ENCODE data around the gene HAUS8. TPM values are rescaled to one million over a fixed set of nuclear protein-coding genes. Genes with fewer than 3 reads are reported as not detected.

Gene HAUS8
- total and polyA plus RNA-seq, 2 of the 13 experiments (the other 11 are each of a cell fraction or from before 2014, with no cell fraction given) = 7.8 to 17.5 TPM

DNA sequence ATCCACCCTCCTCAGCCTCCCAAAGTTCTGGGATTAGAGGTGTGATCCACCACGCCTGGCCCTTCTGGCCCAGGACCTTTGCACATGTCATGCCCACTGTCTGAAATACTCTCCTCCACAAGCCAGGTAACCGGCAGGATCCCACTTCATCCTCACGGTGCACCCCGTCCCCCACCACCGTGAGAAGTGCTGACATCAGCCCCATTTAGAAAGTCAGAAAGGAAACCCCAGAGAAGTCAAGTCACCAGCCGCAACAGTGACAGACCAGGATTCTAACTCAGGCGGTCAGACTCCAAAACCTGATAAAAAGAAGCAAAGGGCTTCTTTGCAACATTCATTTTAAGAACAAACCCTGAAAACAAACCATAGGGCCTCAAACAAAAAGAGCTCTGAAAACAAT is 52.5 kb downstream of the HAUS8 start:
- ChIA-PET POLR2A (no interaction called here), CTCF (ENCODE audit: low intra/inter-chr PET ratio, low total read pairs) (no interaction called here)
- intact Hi-C loops (cut with micrococcal nuclease; ENCODE audit: unreplicated experiment) = no loop called here
- H3K27me3 ChIP-seq (ENCODE audit: control insufficient read depth in 1 of 2, insufficient read depth in 2 of 2, low read length in 2 of 2) = peaks cover 2 to 28% of the 10 kb centered on the region in 2 experiments; a peak in 4 of 5 replicates
- in situ Hi-C loops (cut with HindIII; ENCODE audit: extremely low pct_ligation_motif_present, low pct_unique_long_range_greater_than_20kb) = no loop called here
- no peaks in the 10 kb centered on the region for H3K79me2 ChIP-seq (ENCODE audit: insufficient read depth, low read length)
- no peaks in the 10 kb centered on the region for H3K4me1 ChIP-seq (ENCODE audit: insufficient read depth, low read length)
- no peaks in the 10 kb centered on the region for H3K36me3 ChIP-seq (replicated peaks in 1 of 2; ENCODE audit: control insufficient read depth in 1 of 2, insufficient read depth in 2 of 2, low read length in 2 of 2)
- H3K4me2 ChIP-seq (ENCODE audit: low read depth, low read length) = no peak overlapping the region
- TF ChIP-seq MTF2 (CRISPR knock-in tag; IDR thresholded peaks at IDR 0.05; ENCODE audit: borderline replicate concordance) = no peak
- peak; percentile 4 to 52; a peak in 2 of 4 replicates for TF ChIP-seq MAFK (conservative IDR thresholded peaks at IDR 0.05 in 1 of 2, IDR thresholded peaks at IDR 0.05 in 1 of 2; ENCODE audit: low read length in 2 of 2)
- no peak for TF ChIP-seq ZNF572 (CRISPR knock-in tag; IDR thresholded peaks at IDR 0.05)
- 0 out of 2 replicates have a peak, but pooled peaks have one; percentile 10 for TF ChIP-seq MAFF (IDR thresholded peaks at IDR 0.05; ENCODE audit: low read depth, low read length)
- TF ChIP-seq, protein P1, sequence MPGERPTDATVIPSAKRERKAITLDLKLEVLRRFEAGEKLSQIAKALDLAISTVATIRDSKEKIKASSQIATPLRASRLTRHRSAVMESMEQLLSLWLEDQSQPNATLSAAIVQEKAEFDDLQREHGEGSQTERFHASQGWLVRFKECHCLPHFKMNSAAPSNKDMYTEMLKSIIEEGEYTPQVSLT (CRISPR knock-in tag; IDR thresholded peaks at IDR 0.05; ENCODE audit: borderline replicate concordance, low read depth) = no peak
- FAIRE-seq = no peak
- H3K4me3 ChIP-seq (replicated peaks in 1 of 3; ENCODE audit: insufficient read depth in 1 of 3, low read depth in 2 of 3, low read length in 3 of 3) = no peak overlapping the region
- H4K20me1 ChIP-seq (ENCODE audit: insufficient read depth, low read length) = no peaks in the 10 kb centered on the region
- H3K27ac ChIP-seq (ENCODE audit: extremely low read length, insufficient read depth, low read length) = no peak overlapping the region
- DNase-seq (ENCODE audit: low spot score) = no peak
- WGBS (ENCODE audit: low lambda C conversion rate) = 36% methylated on average over 6 of the region's 7 CpGs
- BruUV-seq (replicated peaks) = no TSS peak
- no peak for ATAC-seq
- no peak overlapping the region for H2AFZ ChIP-seq (ENCODE audit: low read length)
- no peak overlapping the region for H3K9ac ChIP-seq (ENCODE audit: insufficient read depth, low read depth, low read length)
- no peaks in the 10 kb centered on the region for H3K9me3 ChIP-seq (ENCODE audit: low read length)

GRCh38 chr19:17021793-17022590 is 53.3 kb downstream of the HAUS8 start:
- 3% methylated on average over 2 of the region's 12 CpGs for WGBS (ENCODE audit: low lambda C conversion rate)
- CTCF ChIA-PET (ENCODE audit: low intra/inter-chr PET ratio, low total read pairs) = no interaction called here
- POLR2A ChIA-PET = no interaction called here
- TF ChIP-seq KDM4B (CRISPR knock-in tag; IDR thresholded peaks at IDR 0.05) (no peak), HIVEP1 (CRISPR knock-in tag; IDR thresholded peaks at IDR 0.05) (no peak), ZNF282 (IDR thresholded peaks at IDR 0.05; ENCODE audit: partially characterized antibody) (no peak), RARA (CRISPR knock-in tag; IDR thresholded peaks at IDR 0.05) (no peak), ZNF362 (CRISPR knock-in tag; IDR thresholded peaks at IDR 0.05; ENCODE audit: borderline replicate concordance) (peak; percentile 32; the same call in 1 of the 2 replicates), MAFF (IDR thresholded peaks at IDR 0.05; ENCODE audit: low read depth, low read length) (0 out of 2 replicates have a peak, but pooled peaks have one; percentile 16), HNF4A (CRISPR knock-in tag; IDR thresholded peaks at IDR 0.05) (no peak), ZNF432 (CRISPR knock-in tag; IDR thresholded peaks at IDR 0.05; ENCODE audit: borderline replicate concordance) (no peak), PHB2 (IDR thresholded peaks at IDR 0.05; ENCODE audit: partially characterized antibody) (no peak), ZNF639 (CRISPR knock-in tag; conservative IDR thresholded peaks at IDR 0.05) (no peak)
- TF ChIP-seq, protein P2, sequence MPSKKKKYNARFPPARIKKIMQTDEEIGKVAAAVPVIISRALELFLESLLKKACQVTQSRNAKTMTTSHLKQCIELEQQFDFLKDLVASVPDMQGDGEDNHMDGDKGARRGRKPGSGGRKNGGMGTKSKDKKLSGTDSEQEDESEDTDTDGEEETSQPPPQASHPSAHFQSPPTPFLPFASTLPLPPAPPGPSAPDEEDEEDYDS (CRISPR knock-in tag; IDR thresholded peaks at IDR 0.05) = no peak

More at GRCh38 chr19:17021793-17022590, 53.3 kb downstream of the HAUS8 start:
- H3K4me1 ChIP-seq (ENCODE audit: insufficient read depth, low read length) = no peaks in the 10 kb centered on the region
- H3K79me2 ChIP-seq (ENCODE audit: insufficient read depth, low read length) = no peaks in the 10 kb centered on the region
- no peak overlapping the region for H3K27ac ChIP-seq (ENCODE audit: extremely low read length, insufficient read depth, low read length)
- intact Hi-C loops (cut with micrococcal nuclease; ENCODE audit: unreplicated experiment) (no loop called here), in situ Hi-C loops (cut with HindIII; ENCODE audit: extremely low pct_ligation_motif_present, low pct_unique_long_range_greater_than_20kb) (no loop called here)
- H3K4me3 ChIP-seq (replicated peaks in 1 of 3; ENCODE audit: insufficient read depth in 1 of 3, low read depth in 2 of 3, low read length in 3 of 3) = no peak overlapping the region
- H3K9me3 ChIP-seq (ENCODE audit: low read length) = no peaks in the 10 kb centered on the region
- DNase-seq (ENCODE audit: low spot score) (peak; percentile 11), ATAC-seq (peak; percentile 47; the same call in 1 of the 3 replicates), FAIRE-seq (no peak)
- no peak overlapping the region for H2AFZ ChIP-seq (ENCODE audit: low read length)
- H4K20me1 ChIP-seq (ENCODE audit: insufficient read depth, low read length) = no peaks in the 10 kb centered on the region
- BruUV-seq (replicated peaks) = no TSS peak
- H3K4me2 ChIP-seq (ENCODE audit: low read depth, low read length) = no peak overlapping the region
- H3K27me3 ChIP-seq (ENCODE audit: control insufficient read depth in 1 of 2, insufficient read depth in 2 of 2, low read length in 2 of 2) = peaks cover 2 to 23% of the 10 kb centered on the region in 2 experiments; a peak in 4 of 5 replicates
- no peak overlapping the region for H3K9ac ChIP-seq (ENCODE audit: insufficient read depth, low read depth, low read length)
- H3K36me3 ChIP-seq (replicated peaks in 1 of 2; ENCODE audit: control insufficient read depth in 1 of 2, insufficient read depth in 2 of 2, low read length in 2 of 2) = no peaks in the 10 kb centered on the region

Data from HepG2 (cell line).